Central memory CD4-positive, alpha-beta T cell (primary cell): ENCODE results near the gene LRRC41.
"Not testable (repeated sequence)": the region's sequence is repeated elsewhere in the genome, so short reads cannot be mapped to it uniquely, and the experiment has no call there.

ENCODE experiments used
- DNase-seq: peaks from one replicate; pipeline ENCODE4 v3.0.0; 2022
- total RNA-seq, 3 experiments: gene quantifications; one replicate each; lab custom pipeline; 2026; lab: John Stamatoyannopoulos, UW

Gene LRRC41, protein sequence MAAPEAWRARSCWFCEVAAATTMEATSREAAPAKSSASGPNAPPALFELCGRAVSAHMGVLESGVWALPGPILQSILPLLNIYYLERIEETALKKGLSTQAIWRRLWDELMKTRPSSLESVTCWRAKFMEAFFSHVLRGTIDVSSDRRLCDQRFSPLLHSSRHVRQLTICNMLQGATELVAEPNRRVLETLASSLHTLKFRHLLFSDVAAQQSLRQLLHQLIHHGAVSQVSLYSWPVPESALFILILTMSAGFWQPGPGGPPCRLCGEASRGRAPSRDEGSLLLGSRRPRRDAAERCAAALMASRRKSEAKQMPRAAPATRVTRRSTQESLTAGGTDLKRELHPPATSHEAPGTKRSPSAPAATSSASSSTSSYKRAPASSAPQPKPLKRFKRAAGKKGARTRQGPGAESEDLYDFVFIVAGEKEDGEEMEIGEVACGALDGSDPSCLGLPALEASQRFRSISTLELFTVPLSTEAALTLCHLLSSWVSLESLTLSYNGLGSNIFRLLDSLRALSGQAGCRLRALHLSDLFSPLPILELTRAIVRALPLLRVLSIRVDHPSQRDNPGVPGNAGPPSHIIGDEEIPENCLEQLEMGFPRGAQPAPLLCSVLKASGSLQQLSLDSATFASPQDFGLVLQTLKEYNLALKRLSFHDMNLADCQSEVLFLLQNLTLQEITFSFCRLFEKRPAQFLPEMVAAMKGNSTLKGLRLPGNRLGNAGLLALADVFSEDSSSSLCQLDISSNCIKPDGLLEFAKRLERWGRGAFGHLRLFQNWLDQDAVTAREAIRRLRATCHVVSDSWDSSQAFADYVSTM
- total RNA-seq, result 41.9 to 110 (median 70.9) reads per million in 3 experiments

DNA sequence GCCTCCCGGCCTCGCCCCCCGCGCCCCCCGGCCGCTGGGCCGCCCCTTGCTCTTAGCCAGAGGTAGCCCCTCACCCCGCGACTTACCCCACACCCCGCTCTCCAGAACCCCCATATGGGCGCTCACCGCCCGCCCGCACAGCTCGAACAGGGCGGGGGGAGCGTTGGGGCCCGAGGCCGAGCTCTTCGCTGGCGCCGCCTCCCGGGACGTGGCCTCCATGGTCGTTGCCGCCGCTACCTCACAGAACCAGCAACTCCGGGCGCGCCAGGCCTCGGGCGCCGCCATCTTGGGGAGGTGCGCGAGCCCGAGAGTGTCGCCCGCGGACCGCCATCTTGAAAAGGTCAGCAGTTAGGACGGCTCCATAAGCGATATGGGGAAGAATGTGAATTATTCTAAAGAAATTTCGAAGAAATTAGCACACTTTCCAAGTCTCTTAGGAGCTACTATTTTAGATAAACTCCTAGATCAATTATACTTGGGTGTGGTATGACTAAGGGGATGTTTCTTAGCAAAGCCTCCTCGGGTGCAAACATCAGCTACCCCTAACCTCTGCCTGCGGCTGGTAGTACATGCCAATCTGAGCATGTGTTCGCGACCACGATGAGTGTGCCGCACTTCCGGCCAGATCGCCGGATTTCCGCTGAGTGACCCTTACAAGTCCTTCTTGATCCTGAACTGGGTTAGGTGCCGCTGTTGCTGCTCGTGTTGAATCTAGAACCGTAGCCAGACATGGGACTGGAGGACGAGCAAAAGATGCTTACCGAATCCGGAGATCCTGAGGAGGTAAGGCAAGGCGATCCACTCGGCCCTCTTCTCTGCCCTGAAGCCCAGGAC lies at the start of gene LRRC41, which contains the start of gene UQCRH:
Gene LRRC41, minus strand, starts transcription at position 579 of the 834 bp plus-strand sequence. Its CDS starts 294 bp downstream, at position 285.
Gene UQCRH, plus strand, starts transcription at position 661 of the 834 bp plus-strand sequence. Its CDS starts 69 bp downstream, at position 730.
- peak; percentile 93 for DNase-seq

DNA sequence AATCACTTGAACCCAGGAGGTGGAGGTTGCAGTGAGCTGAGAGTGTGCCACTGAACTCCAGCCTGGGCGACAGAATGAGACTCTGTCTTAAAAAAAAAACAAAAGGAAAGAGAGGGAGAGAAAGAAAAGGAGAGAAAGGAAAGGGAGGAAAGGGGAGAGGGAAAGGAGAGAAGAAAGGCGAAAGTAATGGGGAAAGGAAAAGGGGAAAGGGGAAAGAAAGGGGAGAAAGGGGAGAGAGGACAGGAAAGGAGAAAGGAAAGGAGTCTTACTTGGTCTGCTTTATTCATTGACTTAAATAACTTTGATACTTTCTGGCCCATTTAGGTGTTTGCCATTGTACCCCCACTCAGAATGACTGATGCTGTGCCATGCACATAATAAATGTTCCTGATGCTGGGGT lies 48.9 kb upstream of the LRRC41 start:
- no peak for DNase-seq

DNA sequence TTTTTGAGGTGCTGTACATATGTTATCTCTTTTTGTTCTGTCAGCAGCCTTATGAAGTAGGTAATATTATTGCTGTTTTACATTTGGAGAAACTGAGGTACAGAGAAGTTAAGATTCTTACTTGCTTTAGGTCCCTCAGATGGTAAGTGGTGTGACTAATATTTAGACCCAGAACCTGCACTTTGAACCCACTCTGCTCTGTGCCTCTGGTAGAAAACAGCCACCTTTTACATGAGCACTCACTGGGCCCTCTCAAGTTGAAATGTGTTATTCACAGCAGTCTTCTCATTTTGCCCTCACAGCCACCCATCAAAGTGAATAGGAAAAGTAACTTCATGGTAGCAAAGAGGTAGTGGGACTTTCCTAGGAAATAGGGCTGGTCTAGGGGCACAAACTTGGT lies 41.9 kb upstream of the LRRC41 start:
- no peak for DNase-seq

DNA sequence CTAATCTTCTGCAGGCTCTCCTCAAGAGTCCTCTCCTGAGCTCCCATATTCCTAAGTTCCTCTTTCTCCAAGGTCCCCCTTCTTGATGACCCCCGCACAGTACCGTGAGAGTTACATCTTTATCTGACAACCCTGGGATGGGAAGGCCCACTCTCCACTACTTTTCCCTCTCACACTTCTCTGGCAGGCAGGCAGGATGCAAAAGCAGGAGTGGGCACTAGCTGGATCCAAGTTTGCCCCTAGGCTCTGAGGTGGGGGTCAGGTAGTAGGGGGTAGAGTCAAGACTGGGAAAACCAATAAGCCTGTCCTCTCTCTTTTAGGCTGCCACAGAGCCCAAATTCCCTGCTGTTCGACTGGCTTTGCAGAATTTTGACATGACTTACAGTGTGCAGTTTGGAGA lies 41.1 kb upstream of the LRRC41 start:
- DNase-seq, result no peak

DNA sequence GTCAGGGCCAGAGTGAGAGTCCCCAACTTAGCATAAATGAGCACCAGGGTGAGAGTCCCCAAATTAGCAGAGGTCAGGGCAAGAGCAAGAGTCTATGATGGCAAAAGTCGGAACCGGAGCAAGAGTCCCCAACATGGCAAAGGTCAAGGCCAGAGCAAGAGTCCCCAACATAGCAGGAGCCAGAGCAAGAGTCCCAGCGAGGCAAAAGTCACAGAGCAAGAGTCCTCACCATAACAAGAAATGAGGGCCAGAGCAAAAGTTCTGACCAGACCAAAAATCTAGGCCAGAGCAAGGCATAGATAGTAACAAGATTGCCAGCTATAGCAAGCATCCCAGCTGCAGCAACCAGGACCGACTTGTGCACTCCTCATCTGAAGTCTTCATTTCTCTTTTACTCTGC lies 40.3 kb upstream of the LRRC41 start:
- DNase-seq, result no peak

DNA sequence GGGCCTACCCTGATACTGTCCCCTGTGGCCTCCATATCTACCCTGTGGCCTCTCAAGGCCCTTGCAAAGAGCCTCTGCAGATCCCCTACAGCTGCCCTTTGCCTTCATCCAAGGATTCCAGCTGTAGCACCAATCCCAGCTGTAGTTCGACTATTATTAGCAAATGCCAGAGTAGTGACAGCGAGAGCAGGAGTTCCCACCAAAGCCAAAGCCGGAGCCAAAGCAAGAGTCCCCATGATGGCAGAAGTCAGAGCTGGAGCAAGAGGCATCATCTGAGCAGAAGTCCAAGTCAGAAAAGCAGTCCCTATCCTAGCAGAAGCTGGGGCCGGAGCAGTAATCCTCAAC lies 39.9 kb upstream of the LRRC41 start:
- no peak for DNase-seq

DNA sequence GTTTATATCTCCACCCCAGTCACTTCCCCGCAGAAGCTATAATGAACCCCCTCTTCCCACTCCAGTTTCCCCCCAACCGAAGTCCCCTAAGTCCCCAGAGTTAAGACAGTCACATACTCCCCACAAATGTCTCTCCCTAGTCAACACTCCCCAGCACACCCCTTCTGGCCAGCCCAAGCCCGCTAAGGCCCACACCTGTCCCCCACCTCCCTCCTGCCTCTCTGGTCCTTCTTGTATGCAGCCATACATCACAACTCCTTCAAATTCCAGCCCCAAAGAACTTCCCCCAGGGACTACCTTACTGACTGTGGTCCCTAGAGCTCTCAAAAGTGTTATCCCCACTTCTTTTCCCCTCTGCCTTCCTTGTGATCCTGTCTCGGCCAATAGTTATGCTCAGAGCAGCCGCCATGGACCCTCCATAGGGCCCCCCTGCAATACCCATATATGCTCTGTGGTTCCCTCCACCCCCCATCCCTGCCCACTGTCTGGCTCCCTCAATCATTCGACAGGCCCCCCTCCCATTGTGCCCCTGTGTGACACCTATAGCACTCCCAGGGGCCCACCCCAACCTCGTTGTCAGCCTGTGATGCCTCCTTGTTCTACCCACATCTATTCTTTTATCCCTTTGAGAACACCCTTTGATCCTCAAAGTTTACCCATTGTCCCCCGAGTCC lies 39.4 kb upstream of the LRRC41 start:
- DNase-seq, result no peak

DNA sequence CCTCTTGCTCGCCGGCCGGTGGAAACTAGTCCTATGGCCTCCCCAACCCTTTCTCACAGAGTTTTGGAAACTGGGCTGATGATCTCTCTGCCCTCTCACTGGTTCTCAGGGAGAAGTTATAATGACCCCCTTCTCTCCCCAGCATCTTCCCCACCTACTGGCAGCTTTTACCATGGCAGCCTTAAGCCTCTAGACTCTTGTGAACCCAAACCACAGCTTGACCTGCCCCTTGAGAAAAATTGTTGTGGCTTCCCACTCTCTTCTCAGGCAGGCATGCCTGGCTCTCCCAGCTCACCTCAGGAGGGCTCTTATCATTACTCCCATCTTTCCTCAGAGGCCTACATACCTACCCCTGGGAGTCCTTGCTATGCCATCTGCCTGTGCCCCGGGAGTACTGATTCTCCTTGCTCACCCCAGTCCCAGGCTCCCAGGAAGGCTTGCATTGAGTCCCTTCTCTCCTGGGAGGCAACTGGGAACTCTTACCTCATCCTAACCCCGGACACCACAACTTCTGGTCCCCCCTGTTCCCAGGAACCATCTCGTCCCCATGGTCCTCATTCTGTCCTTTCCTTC lies 38.8 kb upstream of the LRRC41 start:
- no peak for DNase-seq

DNA sequence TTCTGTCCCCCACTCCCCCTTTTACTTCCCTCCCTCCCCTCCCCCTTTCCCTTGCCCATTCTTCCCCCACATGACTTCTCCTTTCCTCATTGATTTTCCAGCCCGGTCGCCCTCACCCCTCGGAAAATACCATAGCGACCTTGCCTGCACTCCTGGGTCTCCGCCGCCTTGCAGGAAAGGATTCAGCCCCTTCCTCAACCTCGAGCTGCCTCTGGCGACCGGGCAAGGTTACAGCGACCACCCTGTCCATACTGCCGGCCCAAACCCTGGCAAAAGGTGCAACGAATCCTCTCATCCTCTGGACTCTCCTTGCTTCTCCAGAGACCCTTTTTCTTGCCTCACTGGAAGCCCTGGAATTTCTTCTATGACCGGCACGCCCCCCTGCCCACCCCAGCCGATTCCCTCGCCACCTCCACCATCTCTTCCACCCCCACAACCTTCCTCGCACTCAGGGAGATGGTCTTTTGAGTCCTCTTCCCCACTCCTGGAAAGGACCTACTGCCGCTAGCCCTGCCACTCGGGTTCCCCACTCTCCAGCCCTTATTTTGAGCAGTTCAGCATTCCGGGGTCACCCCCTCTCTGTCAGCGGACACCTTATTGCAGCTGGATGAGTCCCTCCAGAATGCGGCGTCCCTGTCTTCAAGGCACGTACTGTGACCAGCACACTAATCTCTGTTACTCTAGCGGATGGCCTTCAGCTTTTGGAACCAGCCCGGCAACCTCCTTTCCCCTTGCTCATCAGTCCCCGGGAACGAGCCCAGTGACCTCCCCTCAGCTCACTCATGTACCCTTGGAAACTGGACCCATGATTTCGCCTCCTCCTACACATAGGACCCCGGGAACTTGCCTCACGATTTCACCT lies 38.0 kb upstream of the LRRC41 start:
- DNase-seq, result no peak

DNA sequence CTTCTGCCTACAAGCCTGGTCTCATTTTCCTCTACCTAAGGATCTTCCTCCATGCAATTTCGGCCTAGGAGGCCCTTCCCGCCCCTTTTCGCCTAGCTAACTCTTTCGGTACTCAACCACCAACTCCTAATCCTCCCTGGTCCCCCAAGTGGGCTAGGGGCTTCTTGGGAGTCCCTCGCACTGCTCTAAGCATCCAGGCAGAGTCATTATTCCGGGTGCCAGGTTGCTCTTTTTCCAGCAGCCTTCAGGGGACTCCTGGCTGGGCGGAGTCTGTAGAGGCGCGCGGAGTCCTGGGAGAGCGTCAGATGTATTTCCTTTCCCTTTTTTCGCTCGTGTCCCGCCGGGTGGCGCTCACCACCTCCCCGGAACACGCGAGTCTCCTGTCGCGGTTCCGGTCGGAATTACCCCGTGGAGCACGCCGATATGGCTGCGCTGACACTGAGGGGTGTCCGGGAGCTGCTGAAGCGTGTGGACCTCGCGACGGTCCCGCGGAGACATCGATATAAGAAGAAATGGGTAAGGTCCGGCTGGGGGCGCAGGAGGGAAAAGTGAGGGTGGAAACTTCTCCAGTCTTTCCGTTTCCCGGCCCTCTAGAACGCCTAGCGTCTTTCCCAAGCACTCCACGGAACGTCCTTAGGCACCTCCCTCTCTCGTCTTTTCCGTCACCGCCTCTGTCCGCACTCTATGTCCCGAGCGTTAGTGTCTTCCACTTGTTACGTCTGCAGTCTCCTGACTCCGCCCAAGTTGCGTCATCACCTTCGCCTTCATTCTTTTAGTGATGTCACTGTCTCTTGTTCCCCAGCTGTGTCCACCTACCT lies 37.2 kb upstream of the LRRC41 start, which contains the start of gene NSUN4:
Gene NSUN4, plus strand, starts transcription at position 404 of the 818 bp plus-strand sequence. Its CDS starts 20 bp downstream, at position 424.
- peak; percentile 87 for DNase-seq

DNA sequence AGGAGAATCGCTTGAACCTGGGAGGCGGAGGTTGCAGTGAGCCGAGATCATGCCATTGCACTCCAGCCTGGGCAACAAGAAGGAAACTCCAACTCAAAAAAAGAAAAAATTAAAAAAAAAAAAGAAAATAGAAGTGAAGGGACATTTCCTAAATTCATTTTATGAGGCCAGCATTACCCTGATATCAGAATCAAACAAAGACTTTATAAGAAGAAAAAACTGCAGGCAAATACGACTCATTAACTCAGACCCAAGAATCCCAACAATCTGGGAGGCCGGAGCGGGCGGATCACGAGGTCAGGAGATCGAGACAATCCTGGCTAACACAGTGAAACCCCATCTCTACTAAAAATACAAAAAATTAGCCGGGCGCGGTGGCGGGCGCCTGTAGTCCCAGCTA lies 34.0 kb upstream of the LRRC41 start:
- not testable (repeated sequence) for DNase-seq

DNA sequence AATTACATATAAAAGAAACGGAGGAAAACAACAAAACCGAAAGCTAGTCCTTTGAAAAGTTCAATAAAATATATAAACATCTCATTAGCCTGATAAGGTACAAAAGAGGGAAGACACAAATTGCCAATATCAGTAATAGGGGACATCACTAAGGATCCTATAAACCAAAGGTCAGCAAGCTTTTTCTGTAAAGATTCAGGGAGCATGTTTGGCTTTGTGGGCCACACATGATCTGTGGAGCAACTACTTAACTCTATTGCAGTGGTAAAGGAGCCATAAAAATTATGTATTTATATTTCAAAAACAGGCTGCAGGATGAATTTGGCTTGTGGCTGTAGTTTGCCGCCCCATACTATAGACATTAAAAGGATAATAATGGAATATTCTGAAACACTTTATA lies 31.7 kb upstream of the LRRC41 start:
- DNase-seq, result no peak

DNA sequence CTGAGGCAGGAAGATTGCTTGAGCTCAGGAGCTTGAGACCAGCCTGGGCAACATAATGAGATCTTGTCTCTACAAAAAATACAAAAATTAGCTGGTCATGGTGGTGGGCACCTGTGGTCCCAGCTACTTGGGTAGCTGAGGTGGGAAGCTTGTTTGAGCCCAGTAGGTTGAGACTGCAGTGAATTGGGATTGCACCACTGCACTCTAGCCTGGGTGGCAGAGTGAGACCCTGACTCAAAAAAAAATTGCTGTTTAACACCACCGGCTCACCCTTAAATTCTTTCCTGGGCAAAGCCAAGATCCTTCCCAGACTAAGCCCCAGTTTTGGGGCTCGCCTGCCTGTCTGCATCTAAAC lies 30.6 kb upstream of the LRRC41 start:
- DNase-seq, result no peak

DNA sequence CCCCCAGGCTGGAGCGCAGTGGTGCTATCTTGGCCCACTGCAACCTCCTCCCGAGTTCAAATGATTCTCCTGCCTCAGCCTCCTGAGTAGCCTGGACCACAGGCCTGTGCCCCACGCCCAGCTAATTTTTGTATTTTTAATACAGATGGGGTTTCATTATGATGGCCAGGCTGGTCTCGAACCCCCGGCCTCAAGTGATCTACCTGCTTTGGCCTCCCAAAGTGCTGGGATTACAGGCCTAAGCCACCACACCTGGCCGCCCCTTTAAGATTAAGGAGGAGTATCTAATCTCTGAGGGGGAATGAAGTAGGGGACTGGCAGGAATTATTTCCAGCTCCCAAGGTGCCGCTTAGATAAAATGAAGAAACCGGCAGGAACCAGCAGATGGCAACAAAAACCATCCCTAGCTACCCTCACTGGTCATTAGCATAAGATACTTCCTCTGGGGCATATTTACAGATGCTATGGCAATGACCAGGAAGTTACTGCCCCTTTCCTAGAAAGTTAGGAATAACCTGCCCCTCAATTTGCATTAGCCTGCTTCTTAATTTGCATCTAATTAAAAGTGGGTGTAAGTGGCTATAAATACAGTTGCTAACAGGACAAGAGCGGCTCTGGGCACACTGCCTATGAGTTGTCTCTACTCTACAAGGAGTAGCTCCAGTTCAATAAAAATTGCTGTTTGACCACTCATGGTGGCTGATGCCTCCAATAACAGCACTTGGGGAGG lies 30.0 kb upstream of the LRRC41 start:
- no peak for DNase-seq

DNA sequence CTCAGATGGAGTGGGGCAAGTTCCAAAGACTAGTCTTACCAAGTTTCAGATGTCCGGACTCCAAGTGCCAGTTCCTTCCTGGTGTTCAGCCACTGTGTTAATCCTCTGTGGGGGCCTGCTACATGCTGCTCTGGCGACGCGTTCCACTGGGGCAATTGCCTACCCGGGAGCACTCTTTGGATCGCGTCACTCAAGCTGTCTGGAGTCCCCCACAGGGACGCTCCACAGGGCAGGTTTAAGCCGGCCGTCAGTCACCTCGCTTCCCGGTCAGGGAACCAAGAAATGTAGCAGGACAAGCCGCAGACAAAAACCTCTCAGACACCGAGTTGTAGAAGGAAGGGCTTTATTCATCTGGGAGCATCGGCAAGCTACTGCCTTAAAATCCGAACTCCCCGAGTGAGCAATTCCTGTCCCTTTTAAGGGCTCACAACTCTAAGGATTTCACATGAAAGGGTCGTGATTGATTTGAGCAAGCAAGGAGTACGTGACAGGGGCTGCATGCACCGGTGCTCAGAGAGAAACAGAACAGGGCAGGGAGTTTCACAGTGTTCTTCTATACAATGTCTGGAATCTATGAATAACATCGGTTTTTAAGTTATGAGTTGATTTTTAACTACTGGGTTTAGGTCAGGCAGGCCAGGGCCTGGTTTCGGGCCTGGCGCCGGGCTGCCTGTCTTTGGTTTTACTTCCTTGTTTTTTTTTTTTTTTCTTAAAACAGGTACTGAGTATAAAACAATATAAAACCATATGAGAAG lies 28.5 kb upstream of the LRRC41 start:
- not testable (repeated sequence) for DNase-seq

DNA sequence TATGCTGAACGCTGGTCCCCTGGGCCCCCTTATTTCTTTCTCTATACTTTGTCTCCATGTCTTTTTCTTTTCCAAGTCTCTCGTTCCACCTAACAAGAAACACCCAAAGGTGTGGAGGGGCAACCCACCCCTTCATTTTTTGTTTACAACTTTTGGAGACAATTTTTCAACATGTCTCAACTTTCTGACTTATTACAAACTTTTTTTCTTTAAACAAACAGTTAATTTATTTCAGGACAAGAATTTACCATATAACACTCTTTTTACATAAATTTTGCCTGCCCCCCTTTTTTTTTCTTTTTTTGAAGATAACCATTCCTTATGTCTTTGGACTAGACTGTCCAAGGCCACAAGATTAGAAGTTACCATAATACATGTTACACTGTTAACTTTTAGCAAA lies 27.0 kb upstream of the LRRC41 start:
- not testable (repeated sequence) for DNase-seq

DNA sequence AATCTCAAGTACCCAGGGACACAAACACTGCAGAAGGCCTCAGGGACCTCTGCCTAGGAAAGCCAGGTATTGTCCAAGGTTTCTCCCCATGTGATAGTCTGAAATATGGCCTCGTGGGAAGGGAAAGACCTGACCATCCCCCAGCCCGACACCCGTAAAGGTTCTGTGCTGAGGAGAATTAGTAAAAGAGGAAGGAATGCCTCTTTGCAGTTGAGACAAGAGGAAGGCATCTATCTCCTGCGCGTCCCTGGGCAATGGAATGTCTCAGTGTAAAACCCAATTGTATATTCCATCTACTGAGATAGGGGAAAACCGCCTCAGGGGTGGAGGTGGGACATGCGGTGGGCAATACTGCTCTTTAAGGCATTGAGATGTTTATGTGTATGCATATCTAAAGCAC lies 26.4 kb upstream of the LRRC41 start:
- not testable (repeated sequence) for DNase-seq

DNA sequence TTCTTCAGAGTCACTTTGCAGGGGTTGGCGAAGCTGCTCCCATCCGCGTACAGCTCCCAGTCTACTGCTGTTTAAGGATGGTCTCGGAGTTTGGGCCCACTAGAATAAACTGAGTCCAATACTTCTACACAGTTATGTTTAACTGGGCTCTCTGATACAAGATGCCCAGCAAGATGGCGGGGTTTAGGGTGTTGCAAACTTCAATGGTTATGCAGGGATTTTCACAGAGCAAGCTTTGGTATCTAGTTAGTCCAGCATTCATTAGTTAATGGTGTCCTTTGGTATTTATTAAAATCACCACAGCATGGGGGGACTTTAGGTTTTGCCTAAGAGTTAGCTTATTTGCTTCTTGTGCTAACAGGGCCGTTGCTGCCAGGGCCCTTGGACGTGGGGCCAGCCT lies 24.8 kb upstream of the LRRC41 start:
- not testable (repeated sequence) for DNase-seq
